K562 (cell line): ENCODE data around the gene IFT25. TPM values are rescaled to one million over a fixed set of nuclear protein-coding genes. Genes with fewer than 3 reads are reported as not detected.

ENCODE experiments used
- ATF6 ChIP-seq: sonication (generic); formaldehyde crosslinking; IDR thresholded peaks from 2 replicates; pipeline ENCODE4 v1.4.0; 2020; ENCODE audit warnings: mild to moderate bottlenecking, missing genetic modification reagents
- BACH1 ChIP-seq: fragments of 200-800 bp; sonication (Bioruptor generic); IDR thresholded peaks from 2 replicates; pipeline ENCODE4 v1.6.1; 2016; ENCODE audit warnings: missing genetic modification characterization, missing compliant biosample characterization
- CAMTA2 ChIP-seq: fragments of 250-450 bp; sonication (Bioruptor Pico); conservative IDR thresholded peaks from 2 replicates; pipeline ENCODE4 v1.5.1; 2022
- CHD1 ChIP-seq: fragments of 200-600 bp; sonication (generic); IDR thresholded peaks from one replicate; pipeline ENCODE4 v1.6.1; 2012; ENCODE audit warnings: mild to moderate bottlenecking, moderate library complexity, low read length, inconsistent platforms
- CTCF ChIP-seq, 3 experiments: IDR thresholded peaks in 2 of 3; conservative IDR thresholded peaks in 1 of 3; 2 replicates each; pipeline ENCODE4 v1.5.1; 2011 to 2012; ENCODE audit warnings: low read length in 3 of 3, mild to moderate bottlenecking in 3 of 3, control low read depth in 2 of 3, improper control_type of control experiment in 1 of 3, inconsistent platforms in 1 of 3, low read depth in 1 of 3, mixed read lengths in 1 of 3, moderate library complexity in 1 of 3; ENCODE audit not compliant: insufficient read depth in 2 of 3
- DEAF1 ChIP-seq: fragments of 450-650 bp; formaldehyde crosslinking; IDR thresholded peaks from 2 replicates; pipeline ENCODE4 v1.4.0; 2020; ENCODE audit warnings: mild to moderate bottlenecking, moderate library complexity
- EP400 ChIP-seq: fragments of 450-650 bp; IDR thresholded peaks from 2 replicates; pipeline ENCODE4 v1.6.1; 2017; ENCODE audit warnings: antibody characterized with exemption, mild to moderate bottlenecking, moderate library complexity
- GTF2E2 ChIP-seq: fragments of 200-800 bp; sonication (Bioruptor generic); IDR thresholded peaks from 2 replicates; pipeline ENCODE4 v1.6.1; 2016; ENCODE audit warnings: missing genetic modification characterization, missing compliant biosample characterization
- HIVEP1 ChIP-seq: fragments of 250-450 bp; sonication (Bioruptor Pico); IDR thresholded peaks from 2 replicates; pipeline ENCODE4 v1.4.0; 2020; ENCODE audit warnings: mild to moderate bottlenecking
- LCOR ChIP-seq: sonication (generic); formaldehyde crosslinking; IDR thresholded peaks from 2 replicates; pipeline ENCODE4 v1.8.0; 2022; ENCODE audit warnings: mild to moderate bottlenecking, missing genetic modification reagents
- MEIS2 ChIP-seq: fragments of 450-650 bp; IDR thresholded peaks from 2 replicates; pipeline ENCODE4 v1.6.1; 2014; ENCODE audit warnings: mild to moderate bottlenecking; ENCODE audit not compliant: partially characterized antibody
- POLR3G ChIP-seq: IDR thresholded peaks from 2 replicates; pipeline ENCODE4 v1.6.1; 2011; ENCODE audit not compliant: insufficient read length, insufficient replicate concordance; ENCODE audit errors: extremely low read depth
- PREB ChIP-seq: sonication (generic); formaldehyde crosslinking; IDR thresholded peaks from 2 replicates; pipeline ENCODE4 v1.8.1; 2023; ENCODE audit warnings: mild to moderate bottlenecking, missing genetic modification reagents
- RAD21 ChIP-seq, 2 experiments: fragments of 250-450 bp in 1 of 2; fragments of 450-650 bp in 1 of 2; sonication (Bioruptor Pico) in 1 of 2; formaldehyde crosslinking in 1 of 2; IDR thresholded peaks in 1 of 2; conservative IDR thresholded peaks in 1 of 2; 2 replicates each; pipeline versions ENCODE4 v1.4.0 to v1.8.0; 2020 to 2022; ENCODE audit warnings: mild to moderate bottlenecking in 2 of 2, moderate library complexity in 1 of 2
- RCOR1 ChIP-seq, 2 experiments: IDR thresholded peaks; 2 replicates each; pipeline ENCODE4 v1.6.1; 2012; ENCODE audit warnings: low read depth in 2 of 2, low read length in 2 of 2, borderline replicate concordance in 1 of 2, improper control_type of control experiment in 1 of 2
- SMC3 ChIP-seq: conservative IDR thresholded peaks from 2 replicates; pipeline ENCODE4 v1.6.1; 2011; ENCODE audit warnings: low read depth, low read length, improper control_type of control experiment; ENCODE audit not compliant: insufficient read depth
- STAG1 ChIP-seq: sonication (generic); formaldehyde crosslinking; IDR thresholded peaks from 2 replicates; pipeline ENCODE4 v1.5.0; 2020; ENCODE audit warnings: missing genetic modification reagents, borderline replicate concordance
- TBL1XR1 ChIP-seq, 2 experiments: IDR thresholded peaks; 2 replicates each; pipeline ENCODE4 v1.6.1; 2012; ENCODE audit warnings: improper control_type of control experiment in 2 of 2, low read length in 2 of 2, mild to moderate bottlenecking in 1 of 2
- U2AF2 ChIP-seq: fragments of 200-400 bp; formaldehyde crosslinking; optimal IDR thresholded peaks from 2 replicates; pipeline ENCODE3; 2017; ENCODE audit warnings: low read depth, mild to moderate bottlenecking, low read length
- ZNF551 ChIP-seq: fragments of 250-450 bp; sonication (Bioruptor Pico); IDR thresholded peaks from 2 replicates; pipeline ENCODE4 v1.5.0; 2021; ENCODE audit warnings: mild to moderate bottlenecking, moderate library complexity
- polyA plus RNA-seq, 8 experiments: library from polyadenylated mRNA; depleted of rRNA in 4 of 8; stranded (reverse) in 5 of 8; unstranded in 3 of 8; fragments of >200 nt; fragmentation: Nextera tagmentation in 2 of 8; fragmentation: Illumina TruSeq in 1 of 8; extraction: Ambion mirVana in 2 of 8; extraction: Trizol in 1 of 8; gene quantifications; 2 replicates each; pipeline versions ENCODE4 v1.2.1 to v1.2.3, GENCODE V29; 2011 to 2014; ENCODE audit warnings: inconsistent platforms in 1 of 8, missing spikeins in 1 of 8
- total RNA-seq, 7 experiments: library from RNA; depleted of rRNA in 6 of 7; stranded (reverse); fragments of >200 nt in 6 of 7; fragmentation: Illumina TruSeq in 2 of 7; extraction: Trizol in 2 of 7; gene quantifications; 2 replicates each; pipeline versions ENCODE4 v1.2.1 to v1.2.3, GENCODE V29; 2011 to 2021; ENCODE audit warnings: low replicate concordance in 1 of 7

IFT25 gene
- total and polyA plus RNA-seq, 9 of the 15 experiments (the other 6 are each of a cell fraction or from before 2014, with no cell fraction given), result 93.6 to 209 (median 167) TPM

- TF ChIP-seq DEAF1 (CRISPR knock-in tag) (peak; percentile 42; the same call in 1 of the 2 replicates), HIVEP1 (CRISPR knock-in tag) (no peak), ZNF551 (no peak), MEIS2 (no peak), GTF2E2 (tag) (no peak), PREB (CRISPR knock-in tag) (no peak), LCOR (CRISPR knock-in tag) (0 out of 2 replicates have a peak, but pooled peaks have one; percentile 34), RCOR1 (IDR thresholded peaks at IDR 0.05; ENCODE audit: borderline replicate concordance in 1 of 2, low read depth in 2 of 2, low read length in 2 of 2) (peak in 1 of 2 experiments; percentile 36; a peak in 1 of 4 replicates), TBL1XR1 (IDR thresholded peaks at IDR 0.05; ENCODE audit: low read length in 2 of 2) (0 out of 4 replicates have a peak, but pooled peaks of 1 of the 2 experiments have one; percentile 12), CAMTA2 (CRISPR knock-in tag) (no peak), U2AF2 (no peak), POLR3G (no peak), CHD1 (no peak), CTCF (IDR thresholded peaks at IDR 0.05 in 2 of 3, conservative IDR thresholded peaks at IDR 0.05 in 1 of 3; ENCODE audit: insufficient read depth in 2 of 3, low read depth in 1 of 3, low read length in 3 of 3) (peak; percentile 78 to 92 (median 85)), BACH1 (tag) (no peak), RAD21 (CRISPR knock-in tag; conservative IDR thresholded peaks at IDR 0.05 in 1 of 2, IDR thresholded peaks at IDR 0.05 in 1 of 2) (peak; percentile 63 to 85), EP400 (no peak), ATF6 (CRISPR knock-in tag) (no peak), STAG1 (CRISPR knock-in tag) (peak; percentile 25; the same call in 1 of the 2 replicates), SMC3 (peak; percentile 85)
Measured at GRCh38 chr1:53949023-53949990, 3.8 kb upstream of the IFT25 start (continued).
